SW480 (cell line): ENCODE results near the gene CDK14.
A peak's percentile ranks its signal among the peaks of the same experiment; 100 is the strongest.

Experiments
- DNase-seq: peaks from one replicate; pipeline ENCODE4 v3.0.0-alpha.2; 2016; ENCODE audit warnings: low spot score

Gene CDK14

DNA sequence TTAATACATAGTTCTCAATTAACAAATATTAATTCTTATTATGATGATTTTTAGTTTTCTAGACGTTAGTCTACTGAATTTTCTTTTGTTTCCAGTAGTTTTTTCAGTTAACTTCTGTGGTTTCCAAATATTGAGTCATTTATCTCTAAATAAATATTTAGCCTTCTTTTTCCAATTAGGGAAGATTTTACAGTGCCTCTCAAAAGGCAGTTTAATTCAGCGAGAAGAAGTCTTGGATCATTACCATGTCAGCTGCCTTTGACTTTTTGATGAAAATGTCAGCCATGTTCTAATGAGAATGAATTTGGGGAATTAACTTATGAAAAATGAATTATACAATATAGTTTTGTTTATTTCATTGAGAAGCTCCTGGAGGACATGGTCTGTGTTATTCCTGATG, 90.0 kb downstream of the CDK14 start:
- DNase-seq = no peak

GRCh38 chr7:90688810-90689209, 92.7 kb downstream of the CDK14 start:
- no peak for DNase-seq

DNA sequence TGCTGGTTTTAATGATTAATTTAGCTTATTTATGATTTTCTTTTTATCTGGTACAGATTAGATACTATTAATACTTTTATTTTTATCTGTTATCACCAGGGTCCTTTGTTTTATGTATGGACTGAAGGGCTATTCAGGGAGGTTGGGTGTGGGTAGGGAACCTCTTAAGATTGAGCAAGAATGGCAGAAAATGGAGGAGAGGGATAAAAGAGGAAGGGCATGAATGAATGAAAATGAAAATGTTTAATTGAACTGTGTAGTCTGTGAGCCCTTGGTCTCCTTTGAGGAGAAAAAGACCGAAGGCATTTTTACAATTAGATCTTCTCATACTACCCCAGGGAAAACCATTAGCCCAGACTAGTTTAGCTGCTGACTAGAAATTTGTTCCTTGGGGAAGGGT, 93.1 kb downstream of the CDK14 start:
- DNase-seq = no peak

GRCh38 chr7:90690159-90690858, 94.2 kb downstream of the CDK14 start:
- no peak for DNase-seq

- no peak for DNase-seq
Observed at GRCh38 chr7:90692396-90692795, 96.3 kb downstream of the CDK14 start.

- DNase-seq = no peak
Observed at GRCh38 chr7:90692947-90693346, 96.8 kb downstream of the CDK14 start.

GRCh38 chr7:90693939-90694338, 97.8 kb downstream of the CDK14 start:
- DNase-seq = no peak

DNA sequence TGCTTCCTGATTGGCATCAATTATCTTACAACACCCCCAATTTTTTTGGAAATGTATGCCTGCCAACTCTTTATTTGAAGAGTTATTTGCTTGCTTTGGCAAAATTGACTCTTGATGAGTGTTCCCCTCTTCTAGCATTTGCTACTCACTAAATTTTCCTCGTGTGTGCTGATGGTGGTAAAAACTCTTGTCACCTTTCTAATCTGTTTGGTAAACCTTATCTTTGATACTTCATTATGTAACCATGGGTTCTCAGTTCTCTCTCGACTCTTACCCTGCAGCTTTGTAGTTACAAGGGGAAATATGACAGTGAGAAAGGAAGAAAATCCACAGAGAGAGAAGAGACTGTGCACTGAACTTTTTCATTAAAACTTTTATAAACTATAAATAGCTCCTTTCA, 102.5 kb downstream of the CDK14 start:
- DNase-seq = no peak

GRCh38 chr7:90701021-90701420, 104.9 kb downstream of the CDK14 start:
- DNase-seq = no peak

DNA sequence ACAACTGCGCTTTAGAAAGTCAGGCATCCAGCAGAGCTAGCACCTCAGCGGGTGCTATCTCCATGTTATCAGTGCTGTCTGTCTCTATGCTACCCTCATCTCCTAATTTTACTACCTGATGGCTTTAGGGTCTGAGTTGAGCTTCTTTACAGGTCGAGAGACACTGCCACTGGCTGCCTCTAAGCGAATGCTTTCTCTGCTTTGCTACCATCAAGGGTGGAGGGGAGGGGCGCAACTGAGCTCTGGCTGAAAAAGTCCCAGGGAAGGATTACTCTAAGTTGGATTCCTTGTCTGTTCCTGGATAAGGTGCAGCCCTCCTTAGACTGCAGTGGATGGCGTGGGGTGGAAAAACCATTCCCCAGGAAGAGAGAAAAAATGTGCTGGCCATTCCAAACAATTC, 105.7 kb downstream of the CDK14 start:
- DNase-seq = no peak

- no peak for DNase-seq
Observed at GRCh38 chr7:90705391-90706071, 109.4 kb downstream of the CDK14 start.

DNA sequence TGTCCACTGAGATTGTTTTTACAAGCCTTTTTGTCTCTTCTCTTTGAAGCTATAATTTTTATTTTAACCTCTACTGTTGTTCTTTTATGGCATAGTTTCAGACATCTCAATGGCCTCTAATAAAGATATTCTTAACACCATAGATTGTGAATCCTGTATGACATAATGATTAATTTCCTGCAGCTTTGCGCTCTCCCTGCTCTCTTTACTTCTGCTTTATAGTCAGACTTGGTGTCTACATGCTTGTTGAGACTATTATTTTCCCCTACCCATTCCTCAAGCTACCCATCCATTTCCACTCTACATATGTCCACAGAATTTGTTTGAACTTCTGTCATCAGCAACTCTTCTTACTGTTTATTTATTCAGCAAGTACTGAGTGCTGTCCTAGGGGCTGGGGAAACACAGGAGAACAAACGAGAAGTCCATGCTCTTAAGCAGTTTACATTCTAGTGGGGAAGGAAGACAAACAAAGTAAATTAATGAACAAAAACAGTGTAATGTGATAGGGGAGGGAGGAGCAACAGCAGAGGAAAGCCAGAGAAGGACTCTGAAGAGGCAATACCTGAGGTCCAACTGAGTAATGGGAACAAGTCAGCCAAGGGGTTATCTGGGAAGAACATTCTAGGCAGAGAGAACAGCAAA, 110.1 kb downstream of the CDK14 start:
- DNase-seq = no peak

DNA sequence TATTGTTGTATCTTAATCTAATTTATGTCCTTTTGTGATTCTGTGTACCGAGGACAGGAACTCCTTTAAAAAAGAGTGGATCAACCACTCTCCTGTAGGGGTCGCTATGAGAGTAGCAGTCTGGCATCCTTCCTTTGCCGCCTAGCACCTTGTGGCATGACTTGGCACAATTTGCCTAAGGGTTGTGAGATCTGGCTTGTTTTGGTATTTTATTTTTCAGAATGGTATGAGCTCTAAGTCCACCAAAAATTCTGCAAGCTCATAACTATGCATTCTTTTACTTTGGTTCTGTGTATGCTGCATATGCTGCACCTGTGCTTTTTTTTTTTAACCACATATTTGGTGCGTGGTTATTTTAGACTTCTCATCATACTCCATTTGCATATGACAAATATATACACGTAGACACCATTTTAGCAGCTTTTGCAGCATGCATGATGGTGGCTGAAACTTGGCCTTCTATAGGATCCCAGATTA, 112.8 kb downstream of the CDK14 start:
- peak; percentile 23 for DNase-seq

DNA sequence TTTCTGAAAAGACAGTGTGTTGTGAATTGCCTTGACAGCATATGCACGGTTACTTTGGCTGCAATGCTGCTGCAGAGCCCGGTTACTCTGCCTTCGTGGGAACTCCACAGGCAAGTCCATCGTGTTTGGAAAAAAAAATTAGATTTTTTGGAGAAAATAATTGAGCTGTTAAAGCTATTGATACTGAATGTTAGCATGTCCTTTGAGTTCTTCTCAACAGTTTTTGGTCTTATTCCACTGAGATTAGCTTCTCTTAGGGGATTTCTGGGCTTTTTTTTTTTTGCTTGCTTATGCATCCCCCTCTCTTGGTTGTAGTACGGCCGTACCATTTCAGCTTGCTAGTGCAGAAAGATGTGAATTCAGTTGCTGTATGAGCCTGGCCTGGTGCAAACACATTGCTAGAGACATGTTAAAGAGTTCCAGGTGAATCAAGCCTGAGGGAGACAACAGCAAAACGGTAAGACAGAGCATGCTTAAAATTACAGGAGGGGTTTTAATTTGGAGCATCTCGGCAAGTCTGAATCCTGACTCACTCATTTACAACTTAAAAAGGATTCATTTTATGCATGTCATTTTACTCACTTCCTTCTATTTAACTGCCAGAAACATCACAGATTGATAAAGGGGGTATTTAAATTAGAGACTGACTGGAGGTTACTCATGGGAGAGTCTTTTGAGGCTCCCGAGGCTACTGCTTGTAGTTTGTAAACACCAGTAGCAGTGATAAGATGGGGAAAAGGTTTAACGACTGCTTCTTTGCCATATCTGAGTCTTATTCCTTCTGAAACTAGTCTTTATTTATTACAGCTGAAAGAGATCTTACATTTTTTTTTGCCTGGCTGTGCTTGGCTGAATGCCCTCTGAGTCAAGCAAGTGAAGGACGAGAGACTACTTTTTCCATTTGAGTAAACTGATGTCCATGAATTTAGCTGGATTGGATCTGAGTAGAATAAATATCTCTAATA, 113.7 kb downstream of the CDK14 start:
- DNase-seq = no peak

- DNase-seq = no peak
Observed at GRCh38 chr7:90710466-90710850, 114.3 kb downstream of the CDK14 start.

GRCh38 chr7:90713628-90714027, 117.5 kb downstream of the CDK14 start:
- no peak for DNase-seq

GRCh38 chr7:90715067-90715466, 118.9 kb downstream of the CDK14 start:
- DNase-seq = no peak

GRCh38 chr7:90717296-90718060, 121.4 kb downstream of the CDK14 start:
- DNase-seq = no peak

- DNase-seq = no peak
Observed at GRCh38 chr7:90719155-90719554, 123.0 kb downstream of the CDK14 start.

DNA sequence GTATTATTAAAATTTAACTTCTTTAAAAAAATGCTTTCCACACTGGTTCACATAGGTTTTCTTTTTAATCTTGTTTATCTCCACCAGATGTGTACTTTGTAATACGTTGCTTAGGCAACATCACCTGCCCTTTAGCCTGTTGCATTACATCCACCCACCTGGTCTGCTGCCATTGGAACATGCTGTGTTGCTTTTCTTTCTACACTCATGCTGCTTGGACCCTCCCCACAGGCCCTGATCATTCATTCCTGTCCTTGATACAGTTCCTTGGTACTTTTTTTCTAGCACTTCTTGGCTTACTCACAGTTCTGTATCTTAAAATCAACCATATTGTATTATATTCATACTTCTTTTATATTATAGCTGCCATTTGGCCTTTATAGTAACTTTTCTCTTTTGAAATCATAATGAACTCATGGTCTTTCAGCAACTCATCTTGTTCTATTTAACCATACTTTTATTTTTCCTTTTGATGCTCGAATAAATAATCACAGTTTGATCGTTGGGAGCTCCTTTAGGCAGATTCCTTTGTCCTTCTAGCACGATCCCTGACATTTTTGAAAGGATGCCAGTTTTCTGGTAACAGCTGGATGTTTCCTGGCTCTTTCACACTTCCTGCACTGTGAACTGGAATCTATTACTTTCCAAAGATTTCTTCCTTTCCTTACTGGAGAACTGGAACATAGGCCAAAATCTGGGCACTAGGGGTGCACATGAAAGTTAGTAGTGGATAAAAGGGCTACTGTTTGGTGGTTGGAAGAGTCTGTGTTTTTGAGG, 125.1 kb downstream of the CDK14 start:
- DNase-seq = peak; percentile 46
